VCaP (cell line): ENCODE data around the gene CD93.

Experiments
- H3K27ac ChIP-seq: fragments of 450-650 bp; 2 replicates; pipeline ENCODE4 v1.5.1; 2017
- CTCF ChIP-seq: fragments of 450-650 bp; conservative IDR thresholded peaks from 2 replicates; pipeline ENCODE4 v1.5.1; 2017; ENCODE audit warnings: mild to moderate bottlenecking, moderate library complexity

The CD93 gene

GRCh38 chr20:23112595-23112994 lies 26.5 kb upstream of the CD93 start:
- no peak overlapping the region for H3K27ac ChIP-seq
- TF ChIP-seq CTCF = no peak

GRCh38 chr20:23111944-23112342 lies 25.8 kb upstream of the CD93 start:
- TF ChIP-seq CTCF = no peak
- H3K27ac ChIP-seq = no peak overlapping the region

DNA sequence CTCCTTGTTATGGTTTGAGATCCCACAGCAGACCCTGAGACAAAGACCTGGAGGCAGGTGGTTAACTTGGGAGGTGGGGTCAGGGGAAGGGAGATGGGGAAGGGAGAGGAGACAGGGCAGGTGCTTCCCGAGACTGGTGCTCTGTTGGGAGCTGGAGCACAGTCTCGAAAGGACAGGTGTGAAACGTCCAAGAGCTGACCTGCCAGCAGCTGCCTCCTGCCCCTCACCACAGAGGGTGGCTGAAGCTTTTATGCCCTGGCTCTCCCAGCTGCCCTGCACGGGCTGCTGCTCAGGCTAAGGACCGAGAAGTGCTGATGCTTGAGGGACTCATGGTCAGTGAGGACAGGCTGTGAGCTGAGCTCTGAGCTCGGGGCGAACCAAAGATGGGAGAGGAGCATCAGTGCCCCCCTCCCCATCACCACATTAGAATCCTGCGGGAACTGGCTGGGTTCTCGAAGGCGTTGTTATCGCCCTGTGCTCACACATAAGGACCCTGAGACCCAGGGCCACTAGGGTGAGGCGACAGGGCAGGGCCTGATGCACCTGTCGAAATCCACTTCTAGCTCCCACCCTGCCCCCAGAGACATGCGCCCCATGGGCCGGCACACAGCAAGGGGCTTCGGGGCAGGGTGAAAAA lies 25.3 kb upstream of the CD93 start:
- TF ChIP-seq CTCF = no peak
- no peak overlapping the region for H3K27ac ChIP-seq

DNA sequence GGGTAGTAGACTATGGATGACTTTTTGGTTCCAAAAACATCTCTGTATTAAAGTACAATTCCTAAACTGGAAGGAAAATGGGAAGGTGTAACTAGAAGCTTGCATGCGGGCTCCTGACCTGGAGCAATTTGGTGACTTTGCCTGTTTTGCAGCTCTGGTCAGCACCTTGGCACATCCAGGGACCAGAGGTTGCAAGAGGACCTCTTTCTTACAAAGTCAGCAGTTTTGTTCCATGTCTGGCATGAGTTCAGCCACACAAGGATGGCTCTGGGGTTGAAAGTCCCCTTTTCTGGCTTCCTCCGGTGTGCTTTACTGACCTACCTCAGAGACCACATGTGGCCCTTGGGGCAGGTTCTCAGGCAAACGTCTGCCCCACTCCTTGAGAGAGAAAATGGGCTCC lies 22.7 kb upstream of the CD93 start:
- no peak overlapping the region for H3K27ac ChIP-seq
- TF ChIP-seq CTCF = no peak

- no peak overlapping the region for H3K27ac ChIP-seq
- no peak for TF ChIP-seq CTCF
Measured at GRCh38 chr20:23107466-23107865, 21.3 kb upstream of the CD93 start.

- TF ChIP-seq CTCF = no peak
Measured at GRCh38 chr20:23106271-23106851, 20.2 kb upstream of the CD93 start.

DNA sequence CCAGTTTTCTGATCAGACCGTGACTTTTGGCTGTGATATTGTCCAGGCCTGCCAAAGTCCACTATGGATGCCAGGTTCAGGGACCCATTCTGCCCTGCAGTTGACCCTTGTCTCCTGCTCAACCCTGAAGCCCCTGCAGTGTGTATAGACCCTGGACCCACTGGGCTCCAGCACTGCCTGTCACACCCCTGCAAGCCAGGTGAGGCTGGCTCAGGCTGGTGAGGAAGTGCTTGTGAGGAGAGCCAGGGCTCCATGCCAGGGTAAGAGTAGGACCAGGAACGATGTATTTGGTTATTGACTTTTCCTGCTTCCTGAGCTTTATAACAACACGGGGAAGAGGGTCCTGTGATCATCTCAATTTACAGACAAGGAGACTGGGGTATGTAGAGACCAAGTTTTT lies 19.1 kb upstream of the CD93 start:
- no peak overlapping the region for H3K27ac ChIP-seq
- TF ChIP-seq CTCF = no peak

More at GRCh38 chr20:23106271-23106851, 20.2 kb upstream of the CD93 start:
- H3K27ac ChIP-seq = no peak overlapping the region
